HG02678 (cell line): ENCODE results near the gene CLDN22.
"Not testable (repeated sequence)": the region's sequence is repeated elsewhere in the genome, so short reads cannot be mapped to it uniquely, and the experiment has no call there.

Experiments used
- ATAC-seq: cut with Tn5 transposase; IDR thresholded peaks from one replicate; pipeline ENCODE4 v1.9.1; 2021; ENCODE audit warnings: mild to moderate bottlenecking, moderate library complexity; ENCODE audit not compliant: unreplicated experiment

The CLDN22 gene

DNA sequence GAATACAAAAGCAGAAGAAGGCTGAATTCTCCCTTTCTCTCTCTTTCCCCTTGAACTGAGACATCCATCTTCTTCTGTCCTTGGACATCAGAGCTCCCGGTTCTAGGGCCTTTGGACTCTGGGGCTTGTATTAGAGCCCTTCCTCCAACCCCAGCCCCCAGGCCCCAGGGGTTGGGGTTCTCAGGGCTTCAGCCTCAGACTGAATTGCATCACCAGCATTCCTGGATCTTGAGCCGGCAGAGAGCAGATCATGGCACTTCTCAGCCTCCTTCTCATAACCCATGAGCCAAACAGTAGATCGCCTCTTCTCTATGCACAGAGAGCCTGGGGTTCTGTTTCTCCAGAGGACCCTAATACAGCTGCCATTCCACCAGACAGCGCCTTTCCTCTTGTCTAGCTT lies 27.5 kb upstream of the CLDN22 start:
- ATAC-seq, result no peak

DNA sequence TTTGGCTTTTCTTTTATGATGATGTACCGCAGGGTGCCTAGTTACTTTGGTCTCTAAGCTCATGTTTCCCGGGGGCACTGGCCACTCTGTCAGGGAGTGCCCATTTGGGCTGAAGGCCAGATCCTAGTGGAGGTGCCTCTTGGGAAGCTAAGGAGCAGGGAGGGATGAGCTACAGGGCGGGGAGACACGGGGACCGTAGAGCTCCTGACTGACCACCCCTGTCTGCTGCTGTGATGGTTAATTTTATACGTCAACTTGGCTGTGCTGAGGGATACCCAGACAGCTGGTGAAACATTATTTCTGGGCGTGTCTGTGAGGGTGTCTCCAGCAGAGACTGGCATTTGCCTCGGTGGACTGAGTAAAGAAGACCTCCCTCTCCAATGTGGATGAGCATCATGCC lies 27.1 kb upstream of the CLDN22 start:
- no peak for ATAC-seq

DNA sequence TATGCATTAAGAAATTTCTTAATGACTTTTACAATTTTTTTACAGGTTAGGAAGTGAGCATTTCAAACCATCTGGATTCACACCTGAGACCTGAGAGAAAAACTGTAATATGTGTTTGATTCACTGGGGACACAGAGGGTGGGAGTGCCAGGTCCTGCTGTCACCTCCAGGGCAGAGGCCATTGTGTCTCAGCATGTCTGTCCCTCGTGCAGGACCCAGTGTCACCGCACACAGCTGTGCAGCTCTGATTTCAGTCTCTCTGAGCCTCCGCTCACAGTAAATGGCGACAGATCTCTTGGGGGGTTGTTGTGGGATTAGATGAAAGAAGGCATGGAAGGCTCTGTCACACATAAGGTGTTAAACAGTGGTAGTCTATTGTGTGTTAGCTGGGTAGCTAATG lies 25.2 kb upstream of the CLDN22 start:
- ATAC-seq, result no peak

GRCh38 chr4:183344523-183345255 lies 24.6 kb upstream of the CLDN22 start:
- no peak for ATAC-seq

- no peak for ATAC-seq
These were observed 23.7 kb upstream of the CLDN22 start for GRCh38 chr4:183343730-183344129.

DNA sequence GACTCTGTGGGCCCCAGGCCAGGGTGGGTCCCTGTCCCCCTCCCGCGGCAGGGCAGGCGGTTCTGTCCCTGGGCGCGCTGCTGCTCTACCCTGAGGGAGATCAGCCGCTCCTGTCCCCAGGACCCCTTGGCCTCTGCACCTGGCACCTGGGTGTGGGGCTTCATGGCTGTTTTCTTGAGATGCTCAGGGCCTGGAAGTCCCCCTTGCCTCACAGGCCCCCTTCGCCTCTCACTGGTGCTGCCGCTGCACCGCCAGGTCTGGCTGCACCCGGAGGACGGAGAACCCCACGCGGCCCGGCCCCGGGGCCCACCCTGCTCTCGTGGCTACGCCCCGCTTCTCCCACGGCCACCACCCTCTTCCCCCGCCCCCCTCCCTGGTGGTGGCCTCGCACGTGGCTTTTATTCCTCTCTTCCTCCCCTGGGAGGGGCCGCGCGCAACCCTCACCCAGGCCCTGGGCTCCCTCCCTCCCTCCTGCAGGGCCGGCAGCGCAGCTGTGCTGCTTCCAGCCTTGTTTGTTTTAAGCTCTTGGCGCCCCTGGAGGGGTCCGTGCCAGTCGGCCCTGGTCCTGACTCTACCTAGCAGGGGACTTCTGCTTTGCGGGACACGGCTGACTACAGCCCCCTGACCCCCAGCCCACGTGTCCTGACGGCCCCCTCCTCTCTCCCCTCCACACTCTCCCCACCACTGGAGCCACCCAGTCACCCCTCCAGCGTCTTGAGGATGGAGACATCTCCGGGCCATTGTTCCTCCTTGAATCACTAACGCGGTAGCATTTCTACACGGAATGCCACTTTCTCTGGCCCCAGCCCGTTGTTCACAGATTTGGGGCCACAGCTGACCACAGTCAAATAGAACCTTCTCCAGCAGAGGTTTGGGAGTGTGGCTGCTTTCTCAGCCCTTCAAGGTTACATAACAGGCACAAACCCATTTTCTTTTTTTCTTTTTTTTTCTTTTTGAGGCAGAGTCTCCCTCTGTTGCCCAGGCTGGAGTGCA lies 22.8 kb upstream of the CLDN22 start:
- peak; percentile 58 for ATAC-seq

GRCh38 chr4:183337833-183338232 lies 17.8 kb upstream of the CLDN22 start:
- ATAC-seq, result no peak

DNA sequence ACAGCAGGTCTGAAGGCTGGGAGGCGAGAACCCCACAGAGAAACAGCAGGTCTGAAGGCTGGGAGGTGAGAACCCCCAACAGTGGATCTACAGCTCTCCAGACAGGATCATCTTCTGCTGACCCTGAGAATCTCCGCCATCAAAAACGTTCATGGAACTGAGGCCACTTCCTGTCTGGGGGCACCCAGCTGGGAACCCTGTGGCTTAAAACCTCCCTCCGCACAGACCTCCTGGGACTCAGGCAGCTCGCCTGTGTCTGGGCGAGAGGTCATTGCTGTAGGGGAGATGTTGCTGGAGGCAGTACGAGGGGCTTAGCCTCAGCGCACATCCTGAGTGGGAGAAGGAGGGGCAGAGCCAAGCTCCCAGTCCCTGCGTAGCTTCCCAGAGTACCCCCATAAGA lies 17.3 kb upstream of the CLDN22 start:
- ATAC-seq, result no peak

DNA sequence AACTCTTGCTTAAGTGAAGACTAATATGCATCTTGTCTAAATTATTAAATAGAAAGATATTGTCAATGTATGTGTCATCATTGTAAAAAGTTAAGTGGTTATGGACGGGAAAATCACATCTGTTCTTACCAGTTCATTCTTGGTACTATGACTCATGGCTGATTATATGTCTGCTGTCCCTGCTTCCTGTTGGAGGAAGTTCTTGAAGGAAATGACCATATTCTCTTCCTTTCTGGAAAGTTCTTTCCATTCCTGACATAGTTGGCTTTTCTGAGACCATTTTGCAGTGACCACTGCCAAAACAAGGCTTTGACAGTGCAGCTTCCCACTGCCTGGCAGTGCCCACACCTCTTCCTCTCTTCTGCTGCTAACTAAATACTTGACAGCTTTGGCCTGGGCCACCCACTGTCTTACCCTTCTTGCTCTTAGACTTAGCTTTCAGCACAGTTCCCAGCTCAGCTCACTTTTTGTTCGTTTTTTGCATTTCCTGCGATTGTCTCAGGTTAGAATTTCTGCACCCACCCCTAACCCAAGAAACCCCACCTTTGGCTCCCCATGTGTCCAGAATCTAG lies 15.4 kb upstream of the CLDN22 start:
- no peak for ATAC-seq

- ATAC-seq, result no peak
These were observed 13.9 kb upstream of the CLDN22 start for GRCh38 chr4:183333983-183334382.

DNA sequence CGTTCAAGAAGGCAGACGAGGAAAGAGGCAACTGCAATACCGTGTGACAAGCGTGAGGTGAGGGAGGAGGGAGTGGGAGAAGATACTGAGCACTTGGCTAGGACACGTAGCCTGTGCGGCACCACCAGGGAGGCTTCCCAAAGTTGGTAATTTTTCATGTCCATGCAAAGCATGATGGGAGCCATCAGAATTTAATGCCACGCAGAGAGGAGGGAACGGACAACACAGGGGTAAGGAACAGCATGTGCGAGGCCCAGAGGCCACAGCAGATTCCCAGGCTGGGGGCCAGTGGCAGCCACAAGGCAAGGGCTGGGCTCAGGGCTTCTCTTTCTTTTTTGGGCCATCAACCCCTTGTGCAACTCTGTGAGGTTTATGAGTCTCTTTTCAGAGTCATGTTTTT lies 13.1 kb upstream of the CLDN22 start:
- no peak for ATAC-seq

- ATAC-seq, result no peak
These were observed 12.4 kb upstream of the CLDN22 start for GRCh38 chr4:183332447-183332846.

DNA sequence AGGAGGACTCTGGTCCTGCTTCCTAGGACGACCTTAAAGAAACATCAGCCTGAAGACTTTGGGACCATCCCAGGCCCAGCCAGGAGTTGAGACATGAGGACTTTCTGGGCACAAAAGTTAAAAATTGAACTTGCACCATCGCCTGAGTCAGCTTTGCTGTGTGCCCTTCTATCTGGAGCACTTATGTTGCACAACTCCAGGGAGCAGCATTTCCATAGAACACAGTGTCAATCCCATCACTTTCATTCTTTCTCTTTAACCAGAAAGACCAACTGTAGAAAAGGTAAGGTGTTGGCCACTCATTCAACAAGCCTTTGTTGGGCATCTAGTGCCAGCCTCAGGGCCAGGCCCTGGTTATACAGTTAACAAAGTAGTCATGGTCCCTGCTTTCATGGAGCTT lies 10.8 kb upstream of the CLDN22 start:
- ATAC-seq, result no peak

DNA sequence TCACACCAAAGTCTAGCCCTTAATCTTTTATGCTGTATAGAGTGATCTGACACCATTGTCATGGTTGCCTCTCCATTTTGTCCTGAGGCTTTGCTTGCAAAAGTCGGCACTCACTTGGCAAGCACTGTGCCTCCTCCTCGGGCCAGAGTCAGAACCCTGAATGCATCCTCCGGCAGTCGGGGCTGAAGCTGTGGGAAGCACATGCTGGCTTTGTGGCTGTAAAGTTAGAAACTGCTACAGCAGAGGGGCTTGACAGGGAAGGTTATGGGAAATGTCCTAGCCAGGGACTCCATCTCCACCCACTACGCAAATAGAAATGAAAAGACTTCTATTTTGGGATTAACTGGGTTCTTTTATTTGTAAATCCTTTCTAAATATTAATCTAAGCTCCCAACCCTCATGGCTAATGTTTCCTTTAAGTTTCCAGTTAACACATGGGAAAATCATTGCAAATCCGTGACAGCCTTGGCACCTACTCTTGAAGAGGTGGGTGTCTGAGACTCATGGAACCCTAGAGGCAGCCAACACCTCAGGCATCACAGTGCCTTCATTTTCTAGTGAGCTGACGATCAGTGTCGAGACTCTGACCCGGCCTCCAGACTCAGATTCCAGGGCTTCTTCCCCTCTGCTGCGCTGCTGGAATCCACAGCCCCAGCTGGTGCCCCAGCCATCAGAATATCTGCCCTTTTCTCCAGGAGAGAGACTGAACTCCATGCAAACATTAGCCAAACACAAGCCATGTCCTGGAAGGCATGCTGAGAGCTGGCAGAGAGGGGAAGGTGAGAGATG lies 10.1 kb upstream of the CLDN22 start:
- no peak for ATAC-seq

DNA sequence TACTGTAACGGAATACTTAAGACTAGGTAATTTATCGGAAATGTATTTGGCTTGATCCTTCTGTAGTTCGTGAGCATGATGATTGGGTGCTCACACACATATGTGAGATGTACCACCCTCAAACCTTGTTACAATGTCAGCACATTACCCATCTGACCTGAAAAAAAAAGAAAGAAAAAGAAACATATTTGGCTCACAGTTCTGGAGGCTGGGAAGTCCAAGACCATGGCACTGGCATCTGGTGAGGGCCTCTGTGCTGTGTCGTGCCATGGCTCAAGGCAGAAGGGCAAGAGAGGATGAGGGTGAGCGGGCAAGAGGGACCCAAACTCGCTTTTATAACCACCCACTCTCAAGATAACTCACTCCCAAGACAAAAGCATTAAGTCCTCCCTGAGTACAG lies 9.2 kb upstream of the CLDN22 start:
- no peak for ATAC-seq

- no peak for ATAC-seq
These were observed 8.8 kb upstream of the CLDN22 start for GRCh38 chr4:183328832-183329231.

DNA sequence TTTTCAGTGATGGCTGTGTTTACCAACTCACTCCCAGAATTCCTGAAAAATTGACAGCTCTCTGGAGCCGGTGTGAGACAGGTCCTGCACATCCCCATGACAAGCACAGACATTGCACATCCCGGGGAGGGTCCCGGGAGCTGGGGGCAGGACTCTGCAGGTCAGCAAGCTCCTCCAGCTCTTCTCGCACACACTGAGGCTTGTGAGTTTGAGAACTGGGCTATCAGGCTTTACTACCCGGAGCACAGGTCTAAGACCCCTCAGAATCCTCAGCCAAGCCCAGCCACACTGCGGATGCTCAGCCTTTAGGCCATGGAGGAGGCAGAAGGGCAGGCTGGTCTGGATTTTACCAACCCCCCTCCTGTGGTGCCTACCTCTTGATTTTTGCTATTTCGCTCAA lies 7.8 kb upstream of the CLDN22 start:
- ATAC-seq, result no peak

GRCh38 chr4:183326853-183327252 lies 6.8 kb upstream of the CLDN22 start:
- no peak for ATAC-seq

DNA sequence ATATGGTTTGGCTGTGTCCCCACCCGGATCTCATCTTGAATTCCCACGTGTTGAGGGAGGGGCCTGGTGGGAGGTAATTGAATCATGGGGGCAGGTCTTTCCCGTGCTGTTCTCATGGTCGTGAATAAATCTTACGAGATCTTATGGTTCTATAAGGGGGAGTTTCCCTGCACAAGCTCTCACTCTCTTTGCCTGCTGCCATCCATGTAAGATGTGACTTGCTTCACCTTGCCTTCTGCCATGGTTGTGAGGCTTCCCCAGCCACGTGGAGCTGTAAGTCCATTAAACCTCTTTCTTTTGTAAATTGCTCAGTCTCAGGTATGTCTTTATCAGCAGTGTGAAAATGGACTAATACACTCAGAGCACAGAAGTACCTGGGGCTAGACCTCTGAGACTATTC lies 6.3 kb upstream of the CLDN22 start:
- ATAC-seq, result not testable (repeated sequence)

DNA sequence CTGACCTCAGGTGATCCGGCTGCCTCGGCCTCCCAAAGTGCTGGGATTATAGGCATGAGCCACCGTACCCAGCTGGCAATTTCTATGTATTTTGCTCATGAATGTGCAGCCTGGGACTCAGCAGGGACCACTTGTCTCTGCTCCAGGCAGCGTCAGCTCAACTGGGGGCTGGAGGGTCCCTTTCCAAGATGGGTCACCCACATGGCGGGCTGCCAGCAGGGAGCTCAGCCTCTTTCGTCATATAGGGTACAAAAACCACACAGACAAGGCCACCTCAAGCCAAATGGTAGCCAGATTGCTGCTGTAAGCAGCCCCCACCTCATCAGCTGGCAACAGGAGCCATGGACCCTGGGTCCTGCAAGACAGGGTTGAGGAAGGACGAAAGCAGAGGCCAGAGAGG lies 4.5 kb upstream of the CLDN22 start:
- no peak for ATAC-seq

- ATAC-seq, result not testable (repeated sequence)
These were observed 4.0 kb upstream of the CLDN22 start for GRCh38 chr4:183324056-183324455.
